GM23248 (cell line): Measurements from ENCODE around the gene MYO1D.

Experiments
- EZH2 ChIP-seq: fragments of 200-600 bp; sonication (generic); IDR thresholded peaks from 2 replicates; pipeline ENCODE4 v1.6.1; 2018; ENCODE audit warnings: antibody characterized with exemption, mild to moderate bottlenecking; ENCODE audit not compliant: insufficient read depth, poor library complexity, severe bottlenecking
- EZH2phosphoT487 ChIP-seq: fragments of 200-600 bp; sonication (generic); IDR thresholded peaks from 2 replicates; pipeline ENCODE4 v1.6.1; 2018; ENCODE audit warnings: antibody characterized with exemption, moderate library complexity, mild to moderate bottlenecking, low read depth; ENCODE audit not compliant: insufficient read depth

- TF ChIP-seq EZH2, result no peak
- no peak for TF ChIP-seq EZH2phosphoT487
These were observed 149.2 kb downstream of the MYO1D start for GRCh38 chr17:32727681-32728080.
